Kidney (tissue), 14 donors: ENCODE data around the gene TACC3. TPM values are rescaled to one million over a fixed set of nuclear protein-coding genes. Genes with fewer than 3 reads are reported as not detected.
A peak's percentile ranks its signal among the peaks of the same experiment; 100 is the strongest.

Experiments used
- DNase-seq, 5 donors: peaks; one replicate each; pipeline ENCODE4 v3.0.0-alpha.2; 2013 to 2020
- FAIRE-seq: peaks from 2 replicates; lab custom pipeline; 2012; peaks lifted over from hg19 to GRCh38; lab: Jason Lieb, UNC
- H3K27ac ChIP-seq, 2 donors: one replicate each; pipeline ENCODE4 v1.7.0; 2013; ENCODE audit warnings: low read depth in 2 of 2, low read length in 2 of 2, inconsistent platforms in 1 of 2
- H3K27me3 ChIP-seq: one replicate; pipeline ENCODE4 v1.7.1; 2013; ENCODE audit warnings: low read length, inconsistent platforms; ENCODE audit not compliant: control insufficient read depth, insufficient read depth
- H3K36me3 ChIP-seq, 3 donors: one replicate each; pipeline versions ENCODE4 v1.7.0 to v1.7.1; 2013; ENCODE audit warnings: low read length in 3 of 3, control low read depth in 1 of 3, inconsistent platforms in 1 of 3; ENCODE audit not compliant: insufficient read depth in 3 of 3, control insufficient read depth in 2 of 3
- H3K4me1 ChIP-seq, 3 donors: one replicate each; pipeline versions ENCODE4 v1.7.0 to v1.7.1; 2013; ENCODE audit warnings: low read length in 3 of 3, inconsistent platforms in 1 of 3, low read depth in 1 of 3; ENCODE audit not compliant: control insufficient read depth in 2 of 3, insufficient read depth in 2 of 3
- H3K4me3 ChIP-seq, 3 donors: one replicate each; pipeline versions ENCODE4 v1.7.0 to v1.8.1; 2013; ENCODE audit warnings: low read length in 3 of 3, control low read depth in 1 of 3, inconsistent platforms in 1 of 3
- H3K9ac ChIP-seq, 3 donors: one replicate each; pipeline versions ENCODE4 v1.7.0 to v1.7.1; 2013; ENCODE audit warnings: low read length in 3 of 3, control low read depth in 1 of 3, inconsistent platforms in 1 of 3
- H3K9me3 ChIP-seq, 3 donors: one replicate each; pipeline versions ENCODE4 v1.7.0 to v1.7.1; 2013; ENCODE audit warnings: low read length in 3 of 3, control low read depth in 1 of 3, inconsistent platforms in 1 of 3; ENCODE audit not compliant: control insufficient read depth in 2 of 3, insufficient read depth in 1 of 3
- intact Hi-C: fragments of 100-400 bp; cut with DNase I; formaldehyde crosslinking; loops from one replicate; pipeline ENCODE4 v1.11.1; 2022
- polyA plus RNA-seq: library from polyadenylated mRNA; stranded (reverse); fragments of 350-450 nt; fragmentation: Illumina TruSeq; extraction: RNeasy Lipid Tissue Mini Kit (QIAGEN cat#74804); gene quantifications from one replicate; pipeline ENCODE4 v1.2.3, GENCODE V29; 2014; ENCODE audit warnings: low read depth, low replicate concordance; ENCODE audit not compliant: insufficient read depth
- total RNA-seq: library from RNA; stranded (reverse); fragmentation: NEBNext Ultra II Directional; extraction: Animal tissue kit (Norgen Biotek cat#: 25700); gene quantifications from one replicate; pipeline ENCODE4 v1.2.1, GENCODE V29; 2021
- TF ChIP-seq, protein P1 (sequence below): IDR thresholded peaks from 3 replicates; pipeline ENCODE4 v1.5.1; 2012; ENCODE audit warnings: mild to moderate bottlenecking, moderate library complexity, borderline replicate concordance; ENCODE audit not compliant: insufficient read depth; ENCODE audit errors: extremely low read depth
- donor health status: control.
- donor health status: control.
- donor health status: control.
- donor health status: control.
- donor health status: control.
- donor health status: DM: yes; HTN: yes; CAD: no.
- donor health status: Normal renal cell carcinoma (clear cell type).

TACC3 gene
- total and polyA plus RNA-seq, 2 donors from 2014 or later, result 4.9 to 12.2 TPM

DNA sequence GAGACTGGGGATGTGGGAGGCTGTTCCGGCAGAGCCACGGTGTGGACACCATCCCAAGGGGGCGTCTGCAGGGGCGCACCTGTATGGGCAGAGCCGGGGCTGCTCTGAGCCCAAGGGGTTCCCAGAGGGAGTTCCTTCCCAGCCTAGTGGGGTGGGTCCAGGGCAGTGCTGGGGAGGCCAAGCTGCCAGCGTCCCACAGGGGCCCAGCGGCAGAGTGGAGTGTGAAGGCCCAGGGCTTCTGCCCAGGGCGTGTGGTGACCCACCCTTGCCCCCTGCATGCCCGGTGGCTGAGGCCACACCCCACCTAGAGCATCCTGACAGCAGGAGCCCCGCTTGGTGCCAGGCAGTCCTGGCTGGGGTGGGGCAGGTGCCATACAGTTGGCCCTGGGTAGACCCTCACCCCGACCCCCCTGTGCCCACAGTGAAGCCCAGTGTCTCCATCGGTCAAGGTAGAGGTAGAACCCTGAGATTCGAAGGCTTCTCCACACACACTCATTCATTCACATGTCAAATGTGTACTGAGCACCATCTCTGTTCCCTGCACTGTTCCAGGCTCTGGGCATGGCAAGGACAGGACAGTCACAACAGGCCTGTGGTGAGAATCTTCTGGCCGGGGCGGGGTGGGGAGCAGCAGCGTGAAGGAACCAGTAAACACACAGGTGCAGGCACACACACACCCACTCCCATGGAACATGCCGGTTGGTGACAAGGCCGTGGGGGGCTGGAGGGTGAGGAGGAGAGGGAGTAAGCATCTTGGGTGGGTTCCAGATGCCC, 29.2 kb downstream of the TACC3 start:
- intact Hi-C loops, result no loop called here
- Histone ChIP-seq H3K27me3 (no peaks in the 10 kb centered on the region), H3K4me1 (peaks cover 0 to 4% (median 0%) of the 10 kb centered on the region in 3 donors), H3K36me3 (no peaks in the 10 kb centered on the region), H3K27ac (no peak overlapping the region), H3K4me3 (no peak overlapping the region), H3K9me3 (no peaks in the 10 kb centered on the region), H3K9ac (no peak overlapping the region)
- DNase-seq, result no peak
- TF ChIP-seq, protein P1, sequence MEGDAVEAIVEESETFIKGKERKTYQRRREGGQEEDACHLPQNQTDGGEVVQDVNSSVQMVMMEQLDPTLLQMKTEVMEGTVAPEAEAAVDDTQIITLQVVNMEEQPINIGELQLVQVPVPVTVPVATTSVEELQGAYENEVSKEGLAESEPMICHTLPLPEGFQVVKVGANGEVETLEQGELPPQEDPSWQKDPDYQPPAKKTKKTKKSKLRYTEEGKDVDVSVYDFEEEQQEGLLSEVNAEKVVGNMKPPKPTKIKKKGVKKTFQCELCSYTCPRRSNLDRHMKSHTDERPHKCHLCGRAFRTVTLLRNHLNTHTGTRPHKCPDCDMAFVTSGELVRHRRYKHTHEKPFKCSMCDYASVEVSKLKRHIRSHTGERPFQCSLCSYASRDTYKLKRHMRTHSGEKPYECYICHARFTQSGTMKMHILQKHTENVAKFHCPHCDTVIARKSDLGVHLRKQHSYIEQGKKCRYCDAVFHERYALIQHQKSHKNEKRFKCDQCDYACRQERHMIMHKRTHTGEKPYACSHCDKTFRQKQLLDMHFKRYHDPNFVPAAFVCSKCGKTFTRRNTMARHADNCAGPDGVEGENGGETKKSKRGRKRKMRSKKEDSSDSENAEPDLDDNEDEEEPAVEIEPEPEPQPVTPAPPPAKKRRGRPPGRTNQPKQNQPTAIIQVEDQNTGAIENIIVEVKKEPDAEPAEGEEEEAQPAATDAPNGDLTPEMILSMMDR, result no peak
- FAIRE-seq, result no peak

DNA sequence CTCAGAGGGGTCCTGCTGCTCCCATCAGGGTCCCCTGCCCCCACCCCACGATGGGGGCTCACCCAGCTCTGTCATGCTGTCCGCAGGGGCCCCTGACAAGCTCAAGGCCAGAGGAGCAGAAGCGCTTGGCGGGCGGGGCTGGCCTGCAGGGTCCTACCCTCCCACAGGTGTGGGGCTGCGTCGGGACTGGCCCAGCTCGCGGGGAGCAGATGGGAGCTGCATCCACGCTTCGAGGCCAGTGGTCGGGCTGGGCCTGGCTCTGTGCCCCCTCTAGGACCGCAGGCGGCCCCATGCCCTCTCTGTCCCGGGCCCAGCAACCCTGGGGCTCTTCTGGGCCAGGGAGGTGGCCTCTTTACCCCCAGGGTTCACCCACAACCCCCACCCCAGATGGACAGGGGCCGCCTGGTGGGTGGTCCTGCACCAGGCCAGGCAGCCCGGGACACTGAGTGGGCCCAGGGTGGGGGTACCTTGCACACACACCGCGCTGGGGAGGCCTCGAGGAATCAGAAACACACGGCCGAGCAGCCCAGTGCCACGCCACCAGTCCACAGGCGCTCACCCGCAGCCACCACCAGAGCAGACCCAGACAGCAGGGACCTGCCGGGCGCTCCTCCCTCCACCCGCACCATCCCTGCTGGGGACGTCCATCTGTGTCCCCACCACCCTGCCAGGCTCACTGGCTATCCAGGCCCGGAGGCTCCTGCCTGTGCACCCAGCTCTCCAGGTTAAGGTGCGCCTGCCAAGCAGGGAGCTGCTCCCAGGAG, 30.0 kb downstream of the TACC3 start:
- no peak for FAIRE-seq
- H3K27ac ChIP-seq, result no peak overlapping the region
- intact Hi-C loops, result no loop called here

DNA sequence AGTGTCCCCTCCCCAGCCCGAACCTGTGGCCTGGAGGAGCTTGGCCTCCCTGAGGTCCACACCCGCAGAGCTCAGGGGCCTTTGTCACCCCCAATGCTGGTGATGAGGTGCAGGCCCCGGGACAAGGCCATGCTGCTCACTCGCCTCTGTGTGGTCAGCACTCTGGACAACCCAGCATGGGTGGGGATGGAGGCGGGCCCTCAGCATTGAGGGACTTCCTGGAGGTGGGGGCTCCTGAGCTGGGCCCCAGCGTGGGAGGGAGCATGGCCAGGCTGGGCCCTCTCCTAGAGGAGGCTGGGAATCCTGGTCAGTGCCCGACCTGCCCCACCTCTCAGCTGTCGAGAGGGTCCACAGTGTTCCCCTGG, 30.6 kb downstream of the TACC3 start:
- Histone ChIP-seq H3K4me3 (no peak overlapping the region), H3K9me3 (no peaks in the 10 kb centered on the region), H3K9ac (no peak overlapping the region), H3K36me3 (no peaks in the 10 kb centered on the region), H3K4me1 (peaks cover 0 to 4% (median 0%) of the 10 kb centered on the region in 3 donors), H3K27me3 (no peaks in the 10 kb centered on the region), H3K27ac (no peak overlapping the region)
- intact Hi-C loops, result no loop called here
- TF ChIP-seq, protein P1, result no peak
- no peak for FAIRE-seq
- DNase-seq, result no peak

More for the DNA sequence above, 30.0 kb downstream of the TACC3 start:
- H3K27me3 ChIP-seq, result no peaks in the 10 kb centered on the region
- no peak overlapping the region for H3K9ac ChIP-seq
- no peaks in the 10 kb centered on the region for H3K36me3 ChIP-seq
- TF ChIP-seq, protein P1, result no peak
- no peaks in the 10 kb centered on the region for H3K9me3 ChIP-seq
- H3K4me1 ChIP-seq, result peaks cover 0 to 4% (median 0%) of the 10 kb centered on the region in 3 donors
- H3K4me3 ChIP-seq, result no peak overlapping the region
- DNase-seq, result peak in 1 of 5 donors; percentile 61
